Diencephalon (tissue), 1 donor: Measurements from ENCODE around the gene HHIP. TPM values are rescaled to one million over a fixed set of nuclear protein-coding genes. Genes with fewer than 3 reads are reported as not detected.

Experiments
- small RNA-seq: library from RNA; depleted of rRNA; stranded (forward); fragments of <200 nt; gene quantifications from one replicate; pipeline ENCODE3, GENCODE V24; 2014
- total RNA-seq: library from RNA; depleted of rRNA; stranded (reverse); fragments of >200 nt; gene quantifications from one replicate; pipeline ENCODE4 v1.2.3, GENCODE V29; 2014

HHIP gene, protein sequence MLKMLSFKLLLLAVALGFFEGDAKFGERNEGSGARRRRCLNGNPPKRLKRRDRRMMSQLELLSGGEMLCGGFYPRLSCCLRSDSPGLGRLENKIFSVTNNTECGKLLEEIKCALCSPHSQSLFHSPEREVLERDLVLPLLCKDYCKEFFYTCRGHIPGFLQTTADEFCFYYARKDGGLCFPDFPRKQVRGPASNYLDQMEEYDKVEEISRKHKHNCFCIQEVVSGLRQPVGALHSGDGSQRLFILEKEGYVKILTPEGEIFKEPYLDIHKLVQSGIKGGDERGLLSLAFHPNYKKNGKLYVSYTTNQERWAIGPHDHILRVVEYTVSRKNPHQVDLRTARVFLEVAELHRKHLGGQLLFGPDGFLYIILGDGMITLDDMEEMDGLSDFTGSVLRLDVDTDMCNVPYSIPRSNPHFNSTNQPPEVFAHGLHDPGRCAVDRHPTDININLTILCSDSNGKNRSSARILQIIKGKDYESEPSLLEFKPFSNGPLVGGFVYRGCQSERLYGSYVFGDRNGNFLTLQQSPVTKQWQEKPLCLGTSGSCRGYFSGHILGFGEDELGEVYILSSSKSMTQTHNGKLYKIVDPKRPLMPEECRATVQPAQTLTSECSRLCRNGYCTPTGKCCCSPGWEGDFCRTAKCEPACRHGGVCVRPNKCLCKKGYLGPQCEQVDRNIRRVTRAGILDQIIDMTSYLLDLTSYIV
- 5.1 TPM for total RNA-seq

DNA sequence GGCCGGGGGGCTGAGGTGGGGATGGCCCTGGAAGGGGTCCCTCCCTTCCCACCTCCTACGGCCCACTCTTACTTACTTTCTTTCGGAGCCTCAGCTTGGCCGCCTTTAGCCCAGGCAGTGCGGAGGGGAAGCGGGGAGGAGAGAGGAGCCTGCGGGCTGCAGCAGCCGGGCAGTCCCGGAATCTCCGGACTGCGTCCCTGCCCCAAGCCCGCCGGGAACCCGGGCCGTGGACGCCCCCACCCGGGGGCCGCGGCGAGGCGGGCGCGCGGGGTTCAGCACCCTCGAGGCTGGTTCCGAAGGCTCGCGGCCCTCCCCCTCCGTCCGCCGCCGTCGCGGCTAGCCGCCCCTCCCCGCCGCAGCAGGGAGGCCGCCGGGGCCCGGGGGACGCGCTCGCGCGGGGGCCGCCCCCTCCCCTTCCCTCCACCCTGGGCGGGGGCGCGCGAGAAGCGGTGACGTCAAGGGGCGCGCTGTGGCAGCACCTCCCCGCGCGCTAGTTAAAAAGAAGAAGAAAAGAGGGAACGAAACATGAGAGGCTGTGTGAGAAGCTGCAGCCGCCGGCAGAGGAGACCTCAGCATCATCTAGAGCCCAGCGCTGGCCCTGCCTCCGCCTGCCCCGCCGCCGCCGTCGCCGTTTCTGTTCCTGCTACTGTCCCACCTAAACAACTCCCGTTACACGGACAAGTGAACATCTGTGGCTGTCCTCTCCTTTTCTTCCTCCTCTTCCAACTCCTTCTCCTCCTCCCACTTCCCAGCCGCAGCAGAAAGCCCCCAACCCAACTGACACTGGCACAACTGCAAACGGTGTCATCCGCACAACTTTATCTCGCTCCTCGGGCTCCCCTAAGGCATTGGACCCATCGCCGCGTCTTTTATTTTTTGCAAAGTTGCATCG is at the start of gene HHIP:
TSS of gene HHIP (plus strand) at position 526 of the 892 bp plus-strand sequence. CDS start 520 bp downstream, outside the sequence.

Small RNA genes within 50 kb of the gene (small RNA-seq; reads per million reads assigned to genes)
- not detected for gene RF02271
